H9 (cell line): ENCODE measurements around the gene SIGLEC14. TPM values are rescaled to one million over a fixed set of nuclear protein-coding genes. Genes with fewer than 3 reads are reported as not detected.

Source experiments
- DNase-seq: peaks from one replicate; pipeline ENCODE4 v3.0.0-alpha.2; 2017
- H2AFZ ChIP-seq: one replicate; pipeline ENCODE4 v1.6.1; 2013; ENCODE audit warnings: mild to moderate bottlenecking, low read length, control low read depth, moderate library complexity
- H2AK5ac ChIP-seq: 2 replicates; pipeline ENCODE4 v1.6.1; 2013; ENCODE audit warnings: low read length, control low read depth, mixed read lengths; ENCODE audit not compliant: insufficient read length
- H2BK120ac ChIP-seq: one replicate; pipeline ENCODE4 v1.6.1; 2013; ENCODE audit warnings: low read depth, mild to moderate bottlenecking, low read length, control low read depth, inconsistent platforms; ENCODE audit not compliant: poor library complexity, severe bottlenecking
- H2BK12ac ChIP-seq: 2 replicates; pipeline ENCODE4 v1.6.1; 2013; ENCODE audit warnings: low read length, control low read depth, mixed read lengths, low read depth; ENCODE audit not compliant: insufficient read length
- H2BK15ac ChIP-seq: 2 replicates; pipeline ENCODE4 v1.6.1; 2013; ENCODE audit warnings: low read depth, low read length, control low read depth
- H2BK20ac ChIP-seq: one replicate; pipeline ENCODE4 v1.6.1; 2013; ENCODE audit warnings: low read depth, mild to moderate bottlenecking, low read length, control low read depth, inconsistent platforms; ENCODE audit not compliant: poor library complexity, severe bottlenecking
- H2BK5ac ChIP-seq: 2 replicates; pipeline ENCODE4 v1.6.1; 2013; ENCODE audit warnings: low read length, control low read depth, mixed read lengths; ENCODE audit not compliant: insufficient read length
- H3K14ac ChIP-seq: 2 replicates; pipeline ENCODE4 v1.6.1; 2013; ENCODE audit warnings: low read length, control low read depth; ENCODE audit not compliant: insufficient read depth
- H3K18ac ChIP-seq: 2 replicates; pipeline ENCODE4 v1.6.1; 2013; ENCODE audit warnings: low read depth, mild to moderate bottlenecking, mixed read lengths, low read length, control low read depth; ENCODE audit not compliant: insufficient read length
- H3K23ac ChIP-seq: 2 replicates; pipeline ENCODE4 v1.6.1; 2013; ENCODE audit warnings: low read length, control low read depth, mixed read lengths, low read depth; ENCODE audit not compliant: insufficient read length
- H3K23me2 ChIP-seq: 2 replicates; pipeline ENCODE4 v1.6.1; 2013; ENCODE audit warnings: low read depth, mild to moderate bottlenecking, mixed read lengths, low read length, control low read depth; ENCODE audit not compliant: insufficient read length, poor library complexity, severe bottlenecking
- H3K27ac ChIP-seq: 2 replicates; pipeline ENCODE4 v1.5.1; 2013; ENCODE audit warnings: low read length, control low read depth, mixed read lengths, low read depth; ENCODE audit not compliant: insufficient read length
- H3K27me3 ChIP-seq: 2 replicates; pipeline ENCODE4 v1.6.1; 2013; ENCODE audit warnings: low read length, control low read depth, inconsistent platforms; ENCODE audit not compliant: insufficient read depth
- H3K4ac ChIP-seq: 2 replicates; pipeline ENCODE4 v1.6.1; 2013; ENCODE audit warnings: low read depth, mild to moderate bottlenecking, control low read depth, inconsistent platforms, low read length, moderate library complexity
- H3K4me1 ChIP-seq: 2 replicates; pipeline ENCODE4 v1.6.1; 2013; ENCODE audit warnings: low read length, control low read depth, inconsistent platforms; ENCODE audit not compliant: insufficient read depth
- H3K4me2 ChIP-seq: 2 replicates; pipeline ENCODE4 v1.6.1; 2013; ENCODE audit warnings: low read length, control low read depth, mixed read lengths; ENCODE audit not compliant: insufficient read length, insufficient read depth
- H3K56ac ChIP-seq: 2 replicates; pipeline ENCODE4 v1.6.1; 2013; ENCODE audit warnings: low read depth, mild to moderate bottlenecking, mixed read lengths, low read length, control low read depth; ENCODE audit not compliant: insufficient read length
- H3K79me1 ChIP-seq: 2 replicates; pipeline ENCODE4 v1.6.1; 2013; ENCODE audit warnings: low read depth, mild to moderate bottlenecking, moderate library complexity, low read length, control low read depth, inconsistent platforms; ENCODE audit not compliant: insufficient read depth, poor library complexity, severe bottlenecking
- H3K79me2 ChIP-seq: 2 replicates; pipeline ENCODE4 v1.6.1; 2013; ENCODE audit warnings: low read length, control low read depth, inconsistent platforms; ENCODE audit not compliant: insufficient read depth
- H3K9ac ChIP-seq: 2 replicates; pipeline ENCODE4 v1.6.1; 2013; ENCODE audit warnings: low read length, control low read depth, mixed read lengths; ENCODE audit not compliant: insufficient read length; ENCODE audit errors: extremely low read depth
- H3K9me3 ChIP-seq: one replicate; pipeline ENCODE4 v1.6.1; 2013; ENCODE audit warnings: low read depth, low read length, inconsistent platforms; ENCODE audit not compliant: control insufficient read depth
- H3T11ph ChIP-seq: one replicate; pipeline ENCODE4 v1.6.1; 2013; ENCODE audit warnings: mild to moderate bottlenecking, low read length, control low read depth, inconsistent platforms
- H4K20me1 ChIP-seq: one replicate; pipeline ENCODE4 v1.6.1; 2013; ENCODE audit not compliant: control insufficient read depth, insufficient read length, insufficient read depth
- H4K5ac ChIP-seq: 2 replicates; pipeline ENCODE4 v1.6.1; 2013; ENCODE audit warnings: low read depth, mild to moderate bottlenecking, mixed read lengths, low read length, control low read depth; ENCODE audit not compliant: insufficient read length
- H4K8ac ChIP-seq: replicated peaks from 2 replicates; pipeline ENCODE4 v1.6.1; 2013; ENCODE audit warnings: low read length, control low read depth, mixed read lengths, low read depth; ENCODE audit not compliant: insufficient read length
- H4K91ac ChIP-seq: 2 replicates; pipeline ENCODE4 v1.6.1; 2013; ENCODE audit warnings: low read depth, mild to moderate bottlenecking, moderate library complexity, mixed read lengths, low read length, control low read depth; ENCODE audit not compliant: insufficient read length
- H3K27ac Mint-ChIP-seq, 3 experiments: 2 replicates in 2 of 3; 3 replicates in 1 of 3; pipeline ENCODE4 v1.8.0; 2020 to 2021; ENCODE audit warnings: mixed read lengths in 3 of 3, mild to moderate bottlenecking in 1 of 3, moderate library complexity in 1 of 3
- H3K27me3 Mint-ChIP-seq: 2 replicates; pipeline ENCODE4 v1.8.0; 2021; ENCODE audit warnings: low read depth, mild to moderate bottlenecking, moderate library complexity, mixed read lengths
- H3K36me3 Mint-ChIP-seq, 3 experiments: 2 replicates in 2 of 3; 3 replicates in 1 of 3; pipeline ENCODE4 v1.8.0; 2020 to 2021; ENCODE audit warnings: low read depth in 3 of 3, mixed read lengths in 3 of 3; ENCODE audit not compliant: insufficient read depth in 1 of 3
- H3K4me1 Mint-ChIP-seq, 2 experiments: 2 replicates each; pipeline ENCODE4 v1.8.0; 2020; ENCODE audit warnings: mixed read lengths in 2 of 2
- H3K4me3 Mint-ChIP-seq, 2 experiments: 2 replicates in 1 of 2; 3 replicates in 1 of 2; pipeline ENCODE4 v1.8.0; 2020 to 2021; ENCODE audit warnings: mild to moderate bottlenecking in 2 of 2, mixed read lengths in 2 of 2, moderate library complexity in 1 of 2
- H3K9me3 Mint-ChIP-seq, 2 experiments: 2 replicates in 1 of 2; 3 replicates in 1 of 2; pipeline ENCODE4 v1.8.0; 2020; ENCODE audit warnings: mild to moderate bottlenecking in 2 of 2, mixed read lengths in 2 of 2, moderate library complexity in 1 of 2
- CTCF ChIP-seq: fragments of 200-600 bp; sonication (generic); conservative IDR thresholded peaks from 3 replicates; pipeline ENCODE4 v1.8.0; 2021; ENCODE audit warnings: antibody characterized with exemption, mild to moderate bottlenecking
- WGBS: extraction: QIAGEN DNeasy Blood & Tissue Kit; methylation state at CpG from one replicate; pipeline ENCODE4 v1.1.7; 2013; ENCODE audit warnings: missing lambda C conversion rate, low lambda C conversion rate, mixed read lengths; ENCODE audit not compliant: insufficient read length; ENCODE audit errors: extremely low coverage; 5-methylcytosine and 5-hydroxymethylcytosine counted together
- total RNA-seq: library from RNA; stranded (reverse); gene quantifications from 2 replicates; pipeline ENCODE4 v1.2.1, GENCODE V29; 2021

Gene SIGLEC14
- total RNA-seq, 1 experiment from 2014 or later = not detected

DNA sequence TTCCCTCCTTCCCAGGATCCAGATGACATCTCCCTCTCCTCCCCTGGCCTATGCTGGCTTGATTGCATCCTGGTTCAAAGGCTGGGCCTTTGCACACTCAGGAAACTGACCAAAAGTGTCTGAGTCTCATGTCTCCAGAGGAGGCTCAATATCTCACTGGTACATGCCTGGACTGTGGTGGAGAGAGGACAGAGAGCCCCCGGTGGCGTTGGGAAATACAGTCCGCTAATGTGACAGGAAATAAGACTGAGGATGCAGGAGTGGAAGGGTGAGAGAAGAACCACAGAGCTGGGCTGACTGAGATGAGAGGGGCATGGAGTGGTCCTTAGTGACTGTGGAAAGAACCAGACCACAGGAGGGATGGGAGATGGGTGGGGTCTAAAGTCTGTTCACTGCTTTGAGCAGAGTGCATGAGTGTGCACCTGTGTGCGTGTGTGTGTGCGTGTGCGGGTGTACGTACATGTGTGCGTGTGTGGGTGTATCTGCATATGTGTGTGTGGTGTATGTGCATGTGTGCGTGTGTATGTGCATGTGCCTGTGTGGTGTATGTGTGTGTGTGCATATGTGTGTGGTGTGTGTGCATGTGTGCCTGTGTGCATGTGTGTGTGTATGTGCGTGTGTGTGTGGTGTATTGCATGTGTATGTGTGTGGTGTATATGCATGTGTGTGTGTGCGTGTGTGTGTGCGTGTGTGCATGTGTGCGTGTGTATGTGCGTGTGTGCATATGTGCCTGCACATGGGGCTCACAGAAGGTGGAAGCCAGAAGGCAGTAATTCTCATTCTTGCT lies 18.3 kb downstream of the SIGLEC14 start:
- Histone ChIP-seq H2AFZ (no peak overlapping the region), H4K20me1 (no peaks in the 10 kb centered on the region), H3K27ac (no peak overlapping the region), H2BK15ac (no peak overlapping the region), H3K56ac (no peak overlapping the region), H3K79me2 (no peaks in the 10 kb centered on the region), H3K4me1 (no peaks in the 10 kb centered on the region), H3T11ph (no peak overlapping the region), H3K9me3 (no peaks in the 10 kb centered on the region), H2AK5ac (no peak overlapping the region), H2BK12ac (no peak overlapping the region), H3K4me2 (no peak overlapping the region), H3K4ac (no peak overlapping the region), H3K18ac (no peak overlapping the region), H3K9ac (no peak overlapping the region), H2BK20ac (no peak overlapping the region), H3K23ac (no peak overlapping the region), H4K8ac (no peak overlapping the region), H3K23me2 (no peaks in the 10 kb centered on the region), H2BK5ac (no peak overlapping the region), H3K27me3 (no peaks in the 10 kb centered on the region), H3K79me1 (no peaks in the 10 kb centered on the region), H4K91ac (no peak overlapping the region), H3K14ac (no peak overlapping the region; the same call in 1 of the 2 replicates), H4K5ac (no peak overlapping the region), H2BK120ac (no peak overlapping the region)
- Mint-ChIP-seq H3K9me3 (peaks cover 64 to 84% of the 10 kb centered on the region in 2 experiments), H3K27me3 (peaks cover 23% of the 10 kb centered on the region), H3K4me1 (no peaks in the 10 kb centered on the region), H3K4me3 (peak overlapping the region in 1 of 2 experiments; percentile 39; a peak in 2 of 5 replicates), H3K27ac (no peak overlapping the region), H3K36me3 (peaks cover 0 to 14% (median 2%) of the 10 kb centered on the region in 3 experiments; a peak in 4 of 7 replicates)
- DNase-seq = no peak
- no peak for TF ChIP-seq CTCF
- WGBS = no CpG with 5 or more reads among the region's 14 CpGs
